T1000 (cell line): ENCODE results near the gene PCSK4.
"Not testable (repeated sequence)": the region's sequence is repeated elsewhere in the genome, so short reads cannot be mapped to it uniquely, and the experiment has no call there.

Source experiments
- DNase-seq: peaks from one replicate; lab custom pipeline; 2025; ENCODE audit warnings: mixed read lengths; lab: John Stamatoyannopoulos, UW

The PCSK4 gene

DNA sequence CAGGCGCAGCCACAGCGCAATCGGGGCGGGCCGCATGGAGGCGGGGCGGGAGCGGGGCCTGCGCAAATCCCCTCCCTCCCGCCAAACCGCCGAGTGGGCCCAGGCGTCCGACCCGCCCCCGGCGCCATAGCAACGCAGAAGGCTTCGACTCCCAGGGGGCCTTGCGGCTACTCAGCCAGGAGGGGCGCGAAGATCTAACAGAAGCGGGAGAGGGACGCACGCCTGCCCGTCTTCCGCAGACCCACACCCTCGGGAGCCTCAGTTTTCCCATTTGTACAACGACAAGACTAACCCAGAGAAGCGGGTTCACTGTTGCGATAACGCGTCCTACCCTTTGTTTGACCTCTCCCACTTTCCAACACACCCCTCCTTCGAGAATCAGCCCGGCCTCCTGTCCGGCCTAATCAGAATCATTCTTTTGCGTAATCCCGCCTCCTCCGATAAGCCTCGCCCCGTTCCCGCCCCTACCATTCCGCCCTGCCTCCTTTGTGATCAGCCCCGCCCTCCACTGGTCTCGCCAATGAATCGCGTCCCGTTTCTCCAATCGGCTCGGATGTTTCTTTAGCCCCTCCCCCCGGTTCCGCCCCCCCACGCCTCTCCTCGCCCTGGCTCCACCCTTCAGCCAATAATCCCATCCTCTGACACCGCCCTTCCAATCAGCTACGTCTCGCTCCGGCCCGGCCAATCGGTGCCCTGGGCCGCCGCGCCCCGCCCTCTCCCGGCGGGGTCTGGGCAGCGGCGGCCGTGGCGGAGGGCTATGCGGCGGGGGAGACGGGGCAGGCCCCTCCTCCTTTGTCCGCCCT lies at the start of gene PCSK4:
PCSK4 (minus strand) TSS at position 40 of the 803 bp plus-strand sequence; CDS start at position 36, 4 bp downstream.
- peak; percentile 100 for DNase-seq

DNA sequence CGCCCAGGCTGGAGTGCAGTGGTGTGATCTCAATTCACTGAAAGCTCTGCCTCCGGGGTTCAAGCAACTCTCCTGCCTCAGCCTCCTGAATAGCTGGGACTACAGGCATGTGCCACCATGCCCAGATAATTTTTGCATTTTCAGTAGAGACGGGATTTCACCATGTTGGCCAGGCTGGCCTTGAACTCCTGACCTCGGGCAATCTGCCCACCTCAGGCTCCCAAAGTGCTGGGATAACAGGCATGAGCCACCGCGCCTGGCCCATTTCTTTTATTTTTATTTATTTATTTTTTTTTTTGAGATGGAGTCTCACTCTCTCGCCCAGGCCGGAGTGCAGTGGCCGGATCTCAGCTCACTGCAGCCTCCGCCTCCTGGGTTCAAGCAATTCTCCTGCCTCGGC lies 49.6 kb upstream of the PCSK4 start:
- DNase-seq = not testable (repeated sequence)

DNA sequence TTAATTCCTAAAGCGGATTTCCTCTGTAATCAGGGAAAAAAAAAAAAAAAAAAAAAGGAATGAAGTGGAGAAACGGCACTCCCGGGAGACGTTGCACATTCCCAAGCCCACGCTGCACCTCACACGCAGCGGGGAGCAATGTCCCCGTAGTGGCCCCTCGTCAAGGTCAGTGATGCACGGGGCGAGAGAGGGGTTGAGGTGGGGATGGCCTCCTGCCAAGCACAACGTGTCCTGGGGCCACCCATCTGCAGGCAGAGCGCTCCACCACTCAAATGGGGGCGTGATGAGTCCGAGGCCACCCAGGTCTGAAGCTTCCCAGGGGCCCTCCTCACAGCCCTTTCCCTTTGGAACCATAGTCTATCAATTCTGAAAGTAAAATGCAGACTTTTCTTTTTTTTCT lies 48.8 kb upstream of the PCSK4 start:
- no peak for DNase-seq

DNA sequence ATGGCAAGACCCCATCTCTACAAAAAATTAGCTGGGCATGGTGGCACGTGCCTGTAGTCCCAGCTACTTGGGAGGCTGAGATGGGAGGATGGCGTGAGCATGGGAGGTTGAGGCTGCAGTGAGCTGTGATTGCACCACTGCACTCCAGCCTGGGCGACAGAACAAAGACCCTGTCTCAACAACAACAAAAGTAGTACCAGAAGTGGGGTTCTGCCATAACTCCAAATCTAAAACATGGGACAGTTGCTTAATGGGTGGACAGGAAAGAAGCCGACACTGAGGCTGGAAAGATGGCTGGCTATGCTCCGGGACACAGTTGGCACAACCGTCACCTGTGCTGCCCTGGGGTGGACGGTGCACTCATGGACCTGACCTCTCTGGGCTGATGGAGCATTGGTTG lies 45.5 kb upstream of the PCSK4 start:
- DNase-seq = not testable (repeated sequence)

DNA sequence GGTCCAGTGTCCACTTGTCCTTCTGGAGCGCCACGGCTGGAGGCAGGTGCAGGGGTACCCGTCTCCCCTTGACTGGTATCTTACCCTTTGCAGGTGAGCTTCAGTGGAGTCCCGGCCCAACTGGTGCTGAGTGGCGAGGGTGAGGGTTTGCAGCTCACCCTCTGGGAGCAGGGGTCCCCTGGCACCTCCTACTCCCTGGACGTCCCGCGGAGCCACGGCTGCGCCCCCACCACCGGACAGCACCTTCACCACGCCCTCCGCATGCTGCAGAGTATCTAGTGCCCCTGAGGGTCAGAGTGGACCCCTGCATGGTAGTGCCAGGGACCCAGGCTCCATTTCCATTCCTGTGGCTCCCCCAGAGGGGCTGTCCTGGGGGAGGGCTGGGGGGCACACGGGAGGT lies 44.8 kb upstream of the PCSK4 start:
- DNase-seq = no peak

DNA sequence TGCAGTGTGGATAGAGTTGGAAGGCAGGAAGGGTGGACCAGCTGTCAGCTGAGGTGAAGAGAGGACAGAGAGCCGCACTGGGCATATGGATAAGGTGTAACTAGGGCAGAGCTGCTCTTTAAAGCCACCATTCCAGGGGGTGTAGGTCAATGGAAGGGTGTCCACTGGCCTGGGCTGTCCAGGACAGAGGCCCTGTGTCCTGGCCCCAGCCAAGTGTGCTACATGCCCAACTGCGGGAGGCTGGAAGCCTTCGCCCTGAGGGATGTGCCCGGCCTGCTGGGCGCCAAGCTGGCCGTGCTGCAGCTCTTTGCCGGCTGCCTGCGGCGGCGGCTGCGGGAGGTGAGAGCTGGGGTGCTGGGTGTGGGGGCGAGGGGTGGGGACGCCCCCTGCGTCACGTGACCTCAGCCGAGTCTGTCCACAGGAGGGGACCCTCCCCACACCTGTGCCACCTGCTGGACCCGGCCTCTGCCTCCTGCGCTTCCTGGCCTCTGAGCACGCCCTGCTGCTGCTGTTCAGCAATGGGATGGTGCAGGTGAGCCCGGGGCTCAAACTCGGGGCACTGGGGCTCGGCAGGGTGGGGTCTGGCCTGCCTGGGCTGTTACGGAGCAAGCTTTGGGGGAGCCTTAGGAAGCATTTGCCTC lies 43.5 kb upstream of the PCSK4 start:
- DNase-seq = no peak

DNA sequence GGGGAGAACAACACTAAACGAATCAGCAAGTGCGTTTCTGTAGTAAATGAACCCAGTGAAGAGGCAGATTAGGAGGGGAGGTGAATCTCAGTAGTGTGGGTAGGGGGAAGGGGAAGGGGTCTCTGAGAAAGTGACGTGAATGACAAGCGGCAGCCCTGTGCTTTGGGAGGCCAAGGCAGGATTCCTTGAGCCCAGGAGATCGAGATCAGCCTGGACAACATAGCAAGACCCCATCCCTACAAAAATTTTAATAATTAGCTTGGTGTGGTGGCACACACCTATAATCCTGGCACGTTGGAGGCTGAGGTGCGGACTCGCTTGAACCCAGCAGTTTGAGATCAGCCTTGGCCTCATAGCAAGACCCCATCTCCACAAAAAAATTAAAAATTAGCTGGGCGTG lies 41.9 kb upstream of the PCSK4 start:
- DNase-seq = no peak

DNA sequence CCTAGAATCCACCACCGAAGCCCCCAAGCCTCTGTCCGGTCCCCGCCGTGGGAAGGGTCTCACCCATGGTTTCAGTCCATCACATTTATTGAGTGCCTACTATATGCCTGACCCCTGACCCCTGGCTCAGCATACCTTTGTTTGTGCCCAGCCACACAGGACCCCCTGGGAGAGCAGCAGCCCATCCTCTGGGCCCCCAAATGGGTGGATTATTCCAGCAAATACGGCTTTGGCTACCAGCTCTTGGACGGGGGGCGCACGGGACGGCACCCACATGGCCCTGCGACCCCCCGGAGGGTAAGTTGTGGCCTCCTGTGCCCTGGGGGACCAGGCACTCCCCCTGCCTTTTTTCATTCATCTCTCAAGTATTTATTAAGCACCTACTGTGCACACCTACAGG lies 41.4 kb upstream of the PCSK4 start:
- DNase-seq = no peak

DNA sequence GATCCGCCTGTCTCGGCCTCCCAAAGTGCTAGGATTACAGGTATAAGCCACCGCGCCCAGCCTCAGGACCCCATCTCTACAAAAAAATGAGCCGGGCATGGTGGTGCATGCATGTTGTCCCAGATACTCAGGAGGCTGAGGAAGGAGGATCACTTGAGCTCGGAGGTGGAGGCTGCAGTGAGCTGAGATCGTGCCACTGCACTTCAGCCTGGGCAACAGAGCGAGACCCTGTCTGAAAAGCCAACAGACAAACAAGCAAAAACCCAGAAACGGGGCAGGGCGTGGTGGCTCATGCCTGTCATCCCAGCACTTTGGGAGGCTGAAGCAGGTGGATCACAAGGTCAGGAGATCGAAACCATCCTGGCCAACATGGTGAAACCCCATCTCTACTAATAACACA lies 40.7 kb upstream of the PCSK4 start:
- not testable (repeated sequence) for DNase-seq

DNA sequence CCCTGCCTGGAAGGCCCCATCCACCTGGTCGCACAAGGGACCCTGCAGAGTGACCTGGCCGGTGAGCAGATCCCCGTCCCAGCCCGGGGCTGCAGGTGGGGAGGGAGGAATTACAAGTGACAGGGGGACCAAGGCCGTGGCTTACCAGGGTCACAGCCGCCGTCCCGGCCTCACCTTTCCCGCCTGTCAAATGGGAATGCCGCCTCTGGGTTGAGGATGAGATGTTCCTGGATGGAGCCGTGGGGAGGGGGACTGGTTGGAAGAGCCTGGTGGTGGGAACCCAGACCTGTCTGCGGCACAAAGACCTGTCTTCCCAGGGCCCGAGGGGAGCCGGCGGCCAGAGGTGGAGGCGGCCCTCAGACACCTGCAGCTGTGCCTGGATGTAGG lies 39.3 kb upstream of the PCSK4 start:
- DNase-seq = no peak

DNA sequence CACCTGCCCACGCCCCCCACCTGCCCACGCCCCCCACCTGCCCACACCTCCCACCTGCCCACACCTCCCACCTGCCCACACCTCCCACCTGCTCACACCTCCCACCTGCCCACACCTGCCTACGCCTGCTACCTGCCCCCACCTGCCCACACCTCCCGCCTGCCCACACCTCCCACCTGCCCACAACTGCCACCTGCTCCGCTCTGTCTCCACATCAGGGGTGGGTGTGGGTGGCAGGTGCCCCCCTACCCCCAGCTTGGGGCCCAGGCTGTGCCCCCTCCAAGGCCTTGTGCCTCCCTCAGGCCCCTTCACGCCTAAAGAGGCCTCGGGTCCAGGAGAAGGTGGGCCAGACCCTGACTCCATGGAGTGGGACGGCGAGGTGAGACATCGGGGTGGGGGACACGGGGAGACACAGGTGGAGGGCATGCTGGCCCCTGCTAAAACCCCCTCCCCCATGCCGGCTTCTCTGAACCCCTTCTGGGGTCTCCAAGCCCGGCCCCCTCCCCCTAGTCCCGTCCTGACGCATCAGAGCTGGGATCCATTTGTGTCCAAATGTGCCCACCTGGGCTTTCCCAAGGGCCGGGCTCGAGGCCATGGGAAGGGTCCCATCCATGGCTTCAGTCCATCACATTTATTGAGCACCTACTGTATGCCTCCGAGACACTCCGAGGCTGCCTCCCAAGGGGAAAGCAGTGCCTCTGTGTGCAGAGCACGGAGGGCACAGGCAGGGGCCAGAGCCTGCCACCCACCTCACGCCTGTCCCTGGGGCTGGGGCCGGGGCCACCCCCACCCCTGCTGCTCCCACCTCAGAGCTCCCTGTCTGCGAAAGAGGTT lies 38.7 kb upstream of the PCSK4 start:
- no peak for DNase-seq

DNA sequence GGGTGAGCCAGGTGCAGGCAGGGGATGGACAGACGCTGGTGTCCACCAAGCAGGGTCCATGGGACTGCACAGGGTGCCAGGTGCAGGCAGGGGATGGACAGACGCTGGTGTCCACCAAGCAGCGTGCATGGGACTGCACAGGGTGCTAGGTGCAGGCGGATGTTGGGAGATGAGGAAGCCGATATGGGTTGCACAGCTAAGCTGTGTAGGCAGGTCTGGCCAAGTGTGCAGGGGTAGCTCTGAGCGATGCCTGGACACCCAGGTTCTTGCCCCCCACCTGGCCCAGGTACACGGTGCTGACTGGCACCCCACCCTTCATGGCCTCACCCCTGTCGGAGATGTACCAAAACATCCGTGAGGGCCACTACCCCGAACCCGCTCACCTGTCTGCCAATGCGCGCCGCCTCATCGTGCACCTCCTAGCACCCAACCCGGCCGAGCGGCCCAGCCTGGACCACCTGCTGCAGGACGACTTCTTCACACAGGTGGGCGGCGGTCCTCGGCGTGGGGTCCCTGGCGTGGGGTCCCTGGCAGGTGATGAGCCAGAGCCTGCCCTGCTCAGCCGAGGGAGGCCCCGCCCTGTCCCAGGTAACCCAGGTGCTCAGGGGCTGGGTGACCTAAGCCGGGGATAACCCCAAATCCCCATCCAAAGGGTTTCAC lies 37.6 kb upstream of the PCSK4 start:
- no peak for DNase-seq

DNA sequence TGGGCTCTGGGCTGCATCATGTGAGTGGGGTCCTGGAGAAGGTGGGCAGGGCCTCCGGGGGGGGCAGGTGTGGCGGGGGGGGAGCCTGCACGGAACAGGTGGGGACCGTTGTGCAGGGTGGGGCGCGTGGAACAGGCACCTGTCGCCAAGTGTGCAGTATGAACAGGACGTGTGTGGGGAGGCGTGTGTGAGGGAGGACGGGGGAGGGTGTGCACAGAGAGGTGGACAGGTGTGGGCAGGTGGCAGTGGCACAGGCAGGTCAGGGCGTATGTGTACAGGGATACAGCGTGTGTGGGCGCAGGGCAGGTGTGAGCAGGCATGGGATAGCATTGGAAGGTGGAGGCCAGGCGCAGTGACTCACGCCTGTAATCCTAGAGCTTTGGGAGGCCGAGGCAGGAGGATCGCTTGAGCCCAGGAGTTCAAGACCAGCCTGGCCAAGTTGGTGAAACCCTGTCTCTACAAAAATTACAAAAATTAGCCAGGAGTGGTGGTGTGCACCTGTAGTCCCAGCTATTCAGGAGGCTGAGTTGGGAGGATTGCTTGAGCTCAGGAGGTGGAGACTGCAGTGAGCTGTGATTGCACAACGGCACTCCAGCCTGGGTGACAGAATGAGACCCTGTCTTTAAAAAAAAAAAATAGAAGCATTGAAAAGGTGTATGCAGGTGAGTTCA lies 37.0 kb upstream of the PCSK4 start:
- no peak for DNase-seq

DNA sequence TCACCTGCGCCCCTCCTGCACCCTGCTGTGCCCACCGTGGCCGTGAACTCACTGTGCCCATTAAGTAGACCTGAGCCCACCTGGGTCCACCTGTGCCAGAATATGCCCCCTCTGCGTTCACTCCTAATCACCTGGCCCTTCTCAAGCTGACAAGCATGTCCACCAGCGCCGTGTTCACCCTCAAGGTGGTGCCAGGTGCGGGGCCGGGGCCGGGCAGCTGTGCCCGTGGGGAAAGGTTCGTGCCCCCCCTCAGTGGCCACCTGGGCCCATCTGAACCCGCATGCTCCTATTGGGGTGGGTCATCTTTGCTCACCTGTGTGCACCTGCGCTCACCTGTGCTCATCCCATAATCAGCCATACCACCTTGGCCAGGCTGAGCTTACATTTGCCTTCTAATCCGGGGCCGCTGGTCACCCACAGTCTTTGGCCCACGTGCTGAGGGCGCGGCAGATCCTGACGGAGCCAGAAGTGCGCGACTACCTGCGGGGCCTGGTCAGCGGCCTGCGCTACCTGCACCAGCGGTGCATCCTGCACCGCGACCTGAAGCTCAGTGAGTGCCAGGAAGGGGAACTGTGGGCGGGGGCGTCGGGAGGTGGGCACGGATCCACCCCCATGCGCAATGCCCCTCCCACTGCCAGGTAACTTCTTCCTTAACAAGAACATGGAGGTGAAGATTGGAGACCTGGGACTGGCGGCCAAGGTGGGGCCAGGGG lies 36.1 kb upstream of the PCSK4 start:
- no peak for DNase-seq

DNA sequence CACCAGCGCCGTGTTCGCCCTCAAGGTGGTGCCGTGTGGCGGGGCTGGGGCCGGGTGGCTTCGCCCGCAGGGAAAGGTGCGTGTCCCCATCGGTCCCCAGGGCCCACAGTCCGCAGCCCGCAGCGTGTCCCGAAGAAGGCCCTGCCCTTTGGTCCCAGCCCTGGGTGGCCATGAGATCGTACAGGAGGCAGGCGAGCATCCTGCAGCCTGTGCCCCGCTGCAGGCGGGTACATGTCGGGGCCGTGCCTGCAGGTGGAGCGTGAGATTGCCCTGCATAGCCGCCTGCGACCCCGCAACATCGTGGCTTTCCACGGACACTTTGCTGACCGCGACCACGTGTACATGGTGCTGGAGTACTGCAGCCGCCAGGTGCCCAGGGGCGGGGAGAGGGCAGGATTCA lies 35.2 kb upstream of the PCSK4 start:
- DNase-seq = no peak

DNA sequence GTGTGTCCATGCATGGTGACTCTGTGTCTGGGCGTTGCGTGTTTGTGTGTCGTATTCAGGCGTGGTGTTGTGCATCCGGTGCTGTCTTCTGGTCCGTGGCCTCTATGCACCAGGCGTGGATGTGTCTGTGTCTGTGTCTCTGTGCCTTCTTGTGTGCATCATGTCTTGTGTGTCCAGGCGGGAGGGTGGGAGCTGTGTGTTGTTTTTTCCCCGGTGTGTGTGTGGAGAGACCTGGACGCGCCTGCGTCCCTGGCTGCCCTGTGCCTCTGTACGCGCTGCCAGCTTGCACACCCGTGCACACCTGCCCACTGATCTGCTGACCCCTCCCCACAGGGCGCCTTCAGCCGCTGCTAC lies 34.8 kb upstream of the PCSK4 start:
- DNase-seq = no peak

DNA sequence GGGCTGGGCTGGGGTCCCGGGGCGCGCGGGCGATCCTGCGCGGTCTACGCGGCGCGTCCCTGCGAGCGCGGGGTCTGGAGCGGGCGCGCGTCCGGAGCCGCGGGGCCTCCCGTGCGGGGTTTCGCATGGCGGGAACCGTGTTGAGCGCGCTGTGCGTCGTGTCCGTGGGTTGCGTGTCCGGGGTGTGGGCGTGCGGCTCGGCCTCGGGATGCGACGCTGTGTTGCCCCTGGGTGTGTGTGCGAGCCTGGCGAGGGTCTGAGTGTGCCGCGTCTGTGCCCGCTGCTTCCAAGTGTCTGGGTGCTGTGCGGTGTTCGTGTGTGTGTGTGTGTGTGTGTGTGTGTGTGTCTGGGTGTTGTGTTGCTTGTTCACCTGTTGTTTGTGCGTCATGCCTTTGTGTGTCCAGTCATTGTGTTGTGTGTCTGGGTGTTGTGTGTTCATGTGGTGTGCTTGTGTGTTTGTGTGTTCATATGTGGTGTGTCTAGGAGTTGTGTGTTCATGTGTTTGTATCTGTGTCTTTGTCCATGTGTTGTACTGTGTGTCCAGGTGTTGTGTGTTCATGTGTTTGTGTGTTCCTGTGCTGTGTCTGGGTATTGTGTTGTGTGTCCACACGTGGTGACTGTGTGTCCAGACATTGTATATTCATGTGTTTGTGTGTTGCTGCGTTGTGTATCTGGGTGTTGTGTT lies 34.3 kb upstream of the PCSK4 start:
- no peak for DNase-seq

DNA sequence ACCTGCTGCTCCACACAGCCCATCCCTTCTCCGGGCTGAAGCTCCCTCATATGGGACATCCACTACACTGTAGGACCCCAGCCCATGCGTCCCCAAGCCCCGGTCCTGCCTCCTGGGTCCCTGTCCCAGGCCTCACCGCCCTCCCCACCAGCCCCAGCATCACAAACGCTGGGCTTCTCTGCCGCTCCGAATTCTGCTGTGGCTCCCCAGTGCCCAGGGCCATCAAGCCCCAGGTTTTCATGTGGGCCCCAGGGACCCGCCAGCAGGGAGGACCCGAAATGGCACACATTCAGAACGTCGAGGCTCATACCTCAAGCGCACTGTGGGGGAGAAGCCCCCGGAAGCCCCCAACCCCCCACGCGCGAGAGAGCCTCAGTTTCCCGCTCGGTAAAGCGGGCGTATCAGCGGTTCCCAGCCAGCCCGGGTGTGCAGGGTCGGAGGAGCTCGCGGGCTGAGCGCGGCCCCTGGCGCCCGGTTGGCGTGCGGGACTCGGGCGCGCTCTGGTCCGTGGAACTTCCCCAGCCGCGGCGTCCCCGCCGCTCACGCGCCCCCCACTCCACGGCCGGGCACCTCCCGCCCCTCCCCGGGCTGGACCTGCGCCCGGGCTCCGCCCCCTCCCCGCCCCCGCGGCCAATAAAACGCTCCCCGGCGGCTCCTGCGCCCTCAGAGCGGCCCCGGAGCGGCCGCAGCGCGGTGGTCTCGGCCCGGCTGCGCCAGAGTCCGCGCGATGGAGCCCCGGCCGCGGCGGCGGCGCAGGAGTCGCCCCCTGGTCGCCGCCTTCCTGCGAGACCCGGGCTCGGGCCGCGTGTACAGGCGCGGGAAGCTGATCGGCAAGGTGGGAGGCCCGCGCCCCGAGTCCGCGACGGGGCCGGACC lies 33.5 kb upstream of the PCSK4 start, which contains the start of gene PLK5:
PLK5 (plus strand) TSS at position 666 of the 875 bp plus-strand sequence. CDS start 2,920 bp downstream, outside the sequence.
- no peak for DNase-seq

DNA sequence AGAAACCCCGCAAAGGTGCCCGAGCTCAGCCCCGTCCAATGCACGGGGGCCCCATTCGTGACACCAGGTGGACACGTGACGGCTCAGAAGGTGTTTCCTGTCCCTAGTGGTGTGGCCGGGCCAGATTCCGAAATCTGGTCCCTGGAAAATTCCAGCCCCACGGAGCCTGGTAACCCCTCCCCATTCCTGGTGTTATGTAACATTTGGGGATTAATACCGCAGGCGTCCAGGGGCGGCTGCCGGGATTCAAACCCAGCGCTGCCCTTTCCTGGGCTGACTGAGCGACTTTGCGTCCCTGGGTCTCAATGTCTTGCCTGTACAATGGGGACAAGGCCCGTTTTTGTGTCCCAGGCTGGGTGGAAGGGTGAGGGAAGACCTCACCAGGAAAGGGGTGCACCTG lies 32.7 kb upstream of the PCSK4 start:
- DNase-seq = no peak
